Loucy (cell line): ENCODE data around the gene PTPRN2.

Experiments used
- H2AFZ ChIP-seq: fragments of 200-600 bp; sonication (generic); 2 replicates; pipeline ENCODE4 v1.6.0; 2016; ENCODE audit warnings: antibody characterized with exemption, mild to moderate bottlenecking, low read length, moderate library complexity
- H3F3A ChIP-seq: fragments of 200-600 bp; 2 replicates; pipeline ENCODE4 v1.6.0; 2016; ENCODE audit warnings: antibody characterized with exemption, low read depth, mild to moderate bottlenecking
- H3K27me3 ChIP-seq: fragments of 200-600 bp; sonication (generic); 2 replicates; pipeline ENCODE4 v1.6.1; 2014; ENCODE audit warnings: low read length, mild to moderate bottlenecking; ENCODE audit not compliant: insufficient read depth, poor library complexity, severe bottlenecking
- H3K36me3 ChIP-seq: fragments of 200-600 bp; sonication (generic); 2 replicates; pipeline ENCODE4 v1.6.1; 2016; ENCODE audit warnings: low read length; ENCODE audit not compliant: insufficient read depth
- H3K4me1 ChIP-seq: fragments of 200-600 bp; sonication (generic); 2 replicates; pipeline ENCODE4 v1.5.1; 2014; ENCODE audit warnings: low read length, mild to moderate bottlenecking; ENCODE audit not compliant: insufficient read depth, poor library complexity, severe bottlenecking
- H3K4me2 ChIP-seq: fragments of 200-600 bp; sonication (generic); 2 replicates; pipeline ENCODE4 v1.6.0; 2014; ENCODE audit warnings: antibody characterized with exemption, low read length, low read depth, mild to moderate bottlenecking; ENCODE audit not compliant: poor library complexity, severe bottlenecking
- H3K4me3 ChIP-seq: fragments of 200-600 bp; sonication (generic); 2 replicates; pipeline ENCODE4 v1.5.1; 2014; ENCODE audit warnings: low read length, mild to moderate bottlenecking, mixed read lengths; ENCODE audit not compliant: poor library complexity, severe bottlenecking
- H3K79me2 ChIP-seq: fragments of 200-600 bp; sonication (generic); 2 replicates; pipeline ENCODE4 v1.6.1; 2014; ENCODE audit warnings: low read length; ENCODE audit not compliant: insufficient read depth
- H3K9ac ChIP-seq: fragments of 200-600 bp; sonication (generic); 2 replicates; pipeline ENCODE4 v1.6.0; 2014; ENCODE audit warnings: mild to moderate bottlenecking, low read depth, low read length, moderate library complexity; ENCODE audit not compliant: poor library complexity, severe bottlenecking
- H3K9me2 ChIP-seq: fragments of 200-600 bp; sonication (generic); replicated peaks from 2 replicates; pipeline ENCODE4 v1.6.1; 2016; ENCODE audit warnings: low read depth, low read length, mixed read lengths
- H3K9me3 ChIP-seq: fragments of 200-600 bp; sonication (generic); 2 replicates; pipeline ENCODE4 v1.6.1; 2014; ENCODE audit warnings: mild to moderate bottlenecking, antibody characterized with exemption, low read length, low read depth; ENCODE audit not compliant: insufficient read depth
- H4K20me1 ChIP-seq: fragments of 200-600 bp; sonication (generic); 2 replicates; pipeline ENCODE4 v1.6.0; 2014; ENCODE audit warnings: antibody characterized with exemption, low read length, mild to moderate bottlenecking; ENCODE audit not compliant: insufficient read depth, poor library complexity, severe bottlenecking
- EZH2phosphoT487 ChIP-seq: fragments of 200-600 bp; IDR thresholded peaks from 2 replicates; pipeline ENCODE4 v1.6.1; 2018; ENCODE audit warnings: antibody characterized with exemption, mild to moderate bottlenecking, moderate library complexity, borderline replicate concordance
- TF ChIP-seq, protein P1 (sequence below): fragments of 200-600 bp; sonication (generic); conservative IDR thresholded peaks from 2 replicates; pipeline ENCODE4 v1.5.1; 2014; ENCODE audit warnings: mild to moderate bottlenecking, antibody characterized with exemption, low read length

The PTPRN2 gene

GRCh38 chr7:157538321-157538720 lies 1049.3 kb downstream of the PTPRN2 start:
- Histone ChIP-seq H3K9me2 (no peaks in the 10 kb centered on the region), H3F3A (no peaks in the 10 kb centered on the region), H3K9me3 (no peaks in the 10 kb centered on the region), H2AFZ (no peak overlapping the region), H3K4me2 (no peak overlapping the region), H3K4me3 (no peak overlapping the region), H3K9ac (no peak overlapping the region), H3K79me2 (no peaks in the 10 kb centered on the region), H4K20me1 (no peaks in the 10 kb centered on the region), H3K4me1 (no peaks in the 10 kb centered on the region), H3K27me3 (no peaks in the 10 kb centered on the region), H3K36me3 (no peaks in the 10 kb centered on the region)
- TF ChIP-seq EZH2phosphoT487 = no peak
- TF ChIP-seq, protein P1, sequence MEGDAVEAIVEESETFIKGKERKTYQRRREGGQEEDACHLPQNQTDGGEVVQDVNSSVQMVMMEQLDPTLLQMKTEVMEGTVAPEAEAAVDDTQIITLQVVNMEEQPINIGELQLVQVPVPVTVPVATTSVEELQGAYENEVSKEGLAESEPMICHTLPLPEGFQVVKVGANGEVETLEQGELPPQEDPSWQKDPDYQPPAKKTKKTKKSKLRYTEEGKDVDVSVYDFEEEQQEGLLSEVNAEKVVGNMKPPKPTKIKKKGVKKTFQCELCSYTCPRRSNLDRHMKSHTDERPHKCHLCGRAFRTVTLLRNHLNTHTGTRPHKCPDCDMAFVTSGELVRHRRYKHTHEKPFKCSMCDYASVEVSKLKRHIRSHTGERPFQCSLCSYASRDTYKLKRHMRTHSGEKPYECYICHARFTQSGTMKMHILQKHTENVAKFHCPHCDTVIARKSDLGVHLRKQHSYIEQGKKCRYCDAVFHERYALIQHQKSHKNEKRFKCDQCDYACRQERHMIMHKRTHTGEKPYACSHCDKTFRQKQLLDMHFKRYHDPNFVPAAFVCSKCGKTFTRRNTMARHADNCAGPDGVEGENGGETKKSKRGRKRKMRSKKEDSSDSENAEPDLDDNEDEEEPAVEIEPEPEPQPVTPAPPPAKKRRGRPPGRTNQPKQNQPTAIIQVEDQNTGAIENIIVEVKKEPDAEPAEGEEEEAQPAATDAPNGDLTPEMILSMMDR = no peak

GRCh38 chr7:157537056-157537455 lies 1050.6 kb downstream of the PTPRN2 start:
- TF ChIP-seq, protein P1 = no peak
- TF ChIP-seq EZH2phosphoT487 = no peak
- Histone ChIP-seq H3K9ac (no peak overlapping the region), H3K79me2 (no peaks in the 10 kb centered on the region), H3K9me3 (no peaks in the 10 kb centered on the region), H3K27me3 (no peaks in the 10 kb centered on the region), H2AFZ (no peak overlapping the region), H3F3A (no peaks in the 10 kb centered on the region), H3K4me2 (no peak overlapping the region), H3K36me3 (no peaks in the 10 kb centered on the region), H4K20me1 (no peaks in the 10 kb centered on the region), H3K9me2 (no peaks in the 10 kb centered on the region), H3K4me3 (no peak overlapping the region), H3K4me1 (no peaks in the 10 kb centered on the region)

- TF ChIP-seq EZH2phosphoT487 = no peak
- TF ChIP-seq, protein P1 = no peak
- Histone ChIP-seq H3K9ac (no peak overlapping the region), H4K20me1 (no peaks in the 10 kb centered on the region), H2AFZ (no peak overlapping the region), H3K79me2 (no peaks in the 10 kb centered on the region), H3K9me3 (no peaks in the 10 kb centered on the region), H3K4me3 (no peak overlapping the region), H3K4me1 (no peaks in the 10 kb centered on the region), H3K4me2 (no peak overlapping the region), H3K9me2 (no peaks in the 10 kb centered on the region), H3K36me3 (no peaks in the 10 kb centered on the region), H3K27me3 (no peaks in the 10 kb centered on the region), H3F3A (no peaks in the 10 kb centered on the region)
These were observed 1055.6 kb downstream of the PTPRN2 start for GRCh38 chr7:157532068-157532467.
